GM12873 (cell line): ENCODE results near the gene SLC2A9.

Experiments
- TF ChIP-seq, protein P1 (sequence below): IDR thresholded peaks from 2 replicates; pipeline ENCODE4 v1.5.1; 2012; ENCODE audit warnings: low read depth, mild to moderate bottlenecking, moderate library complexity, low read length, control low read depth; ENCODE audit not compliant: insufficient read depth; ENCODE audit errors: missing control alignments

The SLC2A9 gene

DNA sequence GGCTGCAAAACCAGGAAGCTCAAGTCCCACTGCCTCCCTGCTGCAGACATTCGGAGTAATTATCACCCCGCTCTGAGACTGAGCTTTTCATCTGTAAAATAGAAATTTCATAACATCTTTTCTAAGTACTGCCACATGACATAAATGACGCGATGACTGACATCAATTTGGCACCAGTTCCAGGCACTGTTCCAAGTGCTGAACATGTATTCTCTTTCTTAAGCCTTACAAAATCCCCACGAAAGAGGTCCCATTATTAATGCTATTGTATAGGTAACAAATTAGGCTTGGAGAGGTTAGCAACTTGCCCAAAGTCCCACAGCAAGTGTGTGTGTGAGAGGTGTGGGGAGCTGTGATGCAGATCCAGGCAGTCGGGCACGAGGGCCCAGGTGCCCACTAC is 56.4 kb downstream of the SLC2A9 start:
- TF ChIP-seq, protein P1, sequence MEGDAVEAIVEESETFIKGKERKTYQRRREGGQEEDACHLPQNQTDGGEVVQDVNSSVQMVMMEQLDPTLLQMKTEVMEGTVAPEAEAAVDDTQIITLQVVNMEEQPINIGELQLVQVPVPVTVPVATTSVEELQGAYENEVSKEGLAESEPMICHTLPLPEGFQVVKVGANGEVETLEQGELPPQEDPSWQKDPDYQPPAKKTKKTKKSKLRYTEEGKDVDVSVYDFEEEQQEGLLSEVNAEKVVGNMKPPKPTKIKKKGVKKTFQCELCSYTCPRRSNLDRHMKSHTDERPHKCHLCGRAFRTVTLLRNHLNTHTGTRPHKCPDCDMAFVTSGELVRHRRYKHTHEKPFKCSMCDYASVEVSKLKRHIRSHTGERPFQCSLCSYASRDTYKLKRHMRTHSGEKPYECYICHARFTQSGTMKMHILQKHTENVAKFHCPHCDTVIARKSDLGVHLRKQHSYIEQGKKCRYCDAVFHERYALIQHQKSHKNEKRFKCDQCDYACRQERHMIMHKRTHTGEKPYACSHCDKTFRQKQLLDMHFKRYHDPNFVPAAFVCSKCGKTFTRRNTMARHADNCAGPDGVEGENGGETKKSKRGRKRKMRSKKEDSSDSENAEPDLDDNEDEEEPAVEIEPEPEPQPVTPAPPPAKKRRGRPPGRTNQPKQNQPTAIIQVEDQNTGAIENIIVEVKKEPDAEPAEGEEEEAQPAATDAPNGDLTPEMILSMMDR = no peak

DNA sequence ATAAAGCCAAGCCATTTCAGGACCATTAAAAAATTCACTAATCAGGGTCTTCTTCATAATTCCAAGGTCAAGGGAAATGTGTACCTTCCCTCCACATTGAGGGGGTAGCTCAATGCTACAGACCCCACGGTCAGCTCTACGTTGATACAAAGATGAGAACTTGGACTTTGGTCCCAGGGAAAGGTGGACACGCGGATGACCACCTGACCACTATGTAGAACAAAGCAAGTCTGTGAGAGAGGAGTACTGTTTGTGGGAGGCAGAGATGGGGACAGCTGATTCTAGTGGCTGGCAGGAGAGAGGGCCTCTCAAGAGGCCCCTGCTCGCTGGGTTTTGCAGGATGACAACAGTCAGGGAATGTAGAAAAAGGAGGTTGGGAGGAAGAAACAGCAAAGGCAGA is 58.0 kb downstream of the SLC2A9 start:
- TF ChIP-seq, protein P1 = no peak

DNA sequence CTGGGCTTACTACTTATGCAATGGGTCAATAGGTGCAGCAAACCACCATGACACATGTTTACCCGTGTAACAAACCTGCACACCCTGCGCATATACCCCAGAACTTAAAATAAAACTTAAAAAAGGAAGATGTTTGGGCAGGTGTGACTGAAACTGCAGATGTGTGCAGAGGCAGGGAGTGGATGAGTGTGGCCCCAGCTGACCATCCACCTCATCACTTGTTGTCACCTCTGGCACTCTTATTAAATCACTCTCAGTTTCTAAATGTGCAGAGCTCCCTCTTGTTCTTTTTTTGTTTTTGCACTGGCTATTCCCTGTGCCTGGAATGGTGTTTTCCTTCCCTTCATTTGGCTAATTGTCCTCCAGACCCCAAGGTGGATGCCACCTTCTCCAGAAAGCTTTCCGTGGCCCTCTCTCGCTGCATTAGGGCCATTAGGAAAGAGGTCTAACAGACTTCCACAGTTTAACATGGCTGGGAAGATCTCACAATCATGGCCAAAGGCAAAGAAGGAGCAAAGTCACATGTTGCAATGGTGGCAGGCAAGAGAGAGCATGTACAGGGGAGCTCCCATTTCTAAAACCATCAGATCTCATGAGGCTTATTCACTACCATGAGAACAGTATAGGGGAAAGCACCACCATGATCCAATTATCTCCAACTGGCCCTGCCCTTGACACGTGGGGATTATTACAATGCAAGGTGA is 58.5 kb downstream of the SLC2A9 start:
- TF ChIP-seq, protein P1 = no peak

DNA sequence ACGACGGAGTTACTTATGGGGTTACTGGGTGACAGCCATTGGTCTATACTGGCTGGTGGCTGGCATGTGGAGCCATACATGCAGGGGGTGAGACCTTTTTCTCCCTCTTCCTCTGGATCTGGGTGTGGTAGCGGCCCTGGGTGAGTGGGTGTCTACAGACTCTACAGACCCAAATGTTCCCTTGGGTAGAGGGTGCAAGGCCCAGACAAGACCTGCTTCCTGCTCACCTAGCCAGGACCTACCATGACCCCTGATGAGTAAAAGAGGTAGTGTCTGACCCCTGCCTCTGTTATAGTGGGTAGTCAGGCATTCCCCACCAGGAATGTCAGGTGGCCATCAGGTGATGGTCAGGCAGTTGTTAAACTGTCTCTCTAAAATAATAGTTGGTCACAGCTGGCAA is 66.8 kb downstream of the SLC2A9 start:
- TF ChIP-seq, protein P1 = no peak

DNA sequence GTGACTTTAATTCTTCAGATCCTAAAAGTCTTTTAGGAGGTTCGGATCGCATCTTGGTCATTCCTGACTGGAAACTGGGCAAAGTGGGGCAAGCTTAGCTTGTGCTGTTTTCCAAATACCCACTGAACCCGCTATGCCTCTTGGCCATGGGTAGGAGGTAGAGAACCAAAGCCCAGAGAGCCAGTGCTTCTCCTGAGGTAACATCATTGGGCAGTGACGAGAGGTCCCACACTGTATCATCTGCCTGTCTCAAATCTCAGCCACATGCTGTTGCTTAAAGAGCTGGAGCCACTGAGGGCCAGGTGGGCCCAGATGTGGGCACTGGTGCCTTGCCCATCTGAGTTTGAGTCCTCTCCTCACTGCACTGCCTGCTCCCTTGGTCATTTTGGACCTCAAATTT is 68.2 kb downstream of the SLC2A9 start:
- TF ChIP-seq, protein P1 = no peak

DNA sequence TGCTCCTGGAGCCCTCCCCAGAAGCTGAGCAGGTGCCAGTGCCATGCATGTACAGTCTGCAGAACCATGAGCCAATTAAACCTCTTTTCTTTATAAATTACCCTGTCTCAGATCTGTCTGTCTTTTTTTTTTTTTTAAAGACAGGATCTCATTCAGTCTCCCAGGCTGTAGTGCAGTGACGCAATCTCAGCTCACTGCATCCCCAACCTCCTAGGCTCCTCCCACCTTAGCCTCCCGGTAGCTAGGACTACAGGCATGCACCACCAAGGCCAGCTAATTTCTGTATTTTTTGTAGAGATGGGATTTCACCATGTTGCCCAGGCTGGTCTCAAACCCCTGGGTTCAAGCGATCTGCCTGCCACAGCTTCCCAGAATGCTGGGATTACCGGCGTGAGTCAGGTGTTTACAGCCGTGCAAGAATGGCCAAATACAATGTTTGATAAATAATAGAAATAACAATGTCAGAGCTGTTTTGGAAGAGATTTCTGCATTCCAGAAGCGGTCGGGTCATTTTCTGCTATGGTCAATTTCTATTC is 68.8 kb downstream of the SLC2A9 start:
- TF ChIP-seq, protein P1 = no peak

DNA sequence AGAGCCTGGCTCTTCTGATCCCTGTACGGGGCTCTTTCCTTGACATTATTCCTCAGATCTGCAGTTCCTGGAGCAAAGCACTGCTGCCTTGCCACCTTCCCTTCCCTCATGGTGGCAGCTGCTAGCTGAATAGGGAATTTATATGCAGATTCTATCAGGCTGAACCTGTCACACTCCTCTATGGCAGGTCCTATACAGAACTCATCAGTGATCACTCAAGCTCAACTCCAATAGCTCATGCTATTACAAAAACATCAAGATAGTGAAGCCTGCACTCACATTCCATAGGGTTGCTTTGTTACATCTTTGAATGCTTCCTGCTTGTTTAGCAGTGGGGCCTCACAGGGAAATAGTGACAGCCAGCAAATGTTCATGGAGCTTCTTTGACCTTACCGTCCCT is 71.7 kb downstream of the SLC2A9 start:
- TF ChIP-seq, protein P1 = no peak
